ENCODE measurements around the gene PRKG1.

The PRKG1 gene

GRCh38 chr10:52048051-52048450, 973.8 kb downstream of the PRKG1 start:
- DNase-seq = no peak

GRCh38 chr10:52050429-52051047, 976.3 kb downstream of the PRKG1 start:
- no peak for DNase-seq

GRCh38 chr10:52053497-52053896, 979.2 kb downstream of the PRKG1 start:
- DNase-seq = no peak

DNA sequence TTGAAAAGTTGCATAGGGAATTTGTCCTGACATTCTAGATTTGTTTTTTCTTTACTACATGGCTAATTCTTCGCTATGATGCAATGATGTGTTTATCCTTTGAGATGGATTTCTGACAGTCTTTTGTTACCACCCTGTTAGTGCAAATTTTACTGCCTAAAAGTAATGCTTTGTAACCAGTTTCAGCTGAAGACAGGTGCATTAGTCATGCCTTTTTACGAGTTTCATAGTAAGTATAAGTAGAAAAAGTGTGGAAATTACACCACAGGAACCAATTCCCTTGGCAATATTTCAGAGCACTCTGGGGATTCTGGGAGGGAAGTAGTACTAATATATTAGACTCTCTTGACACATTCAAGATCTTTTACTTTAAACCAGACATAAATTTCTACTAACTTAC, 982.0 kb downstream of the PRKG1 start:
- DNase-seq = no peak

GRCh38 chr10:52059089-52059488, 984.8 kb downstream of the PRKG1 start:
- DNase-seq = no peak

DNA sequence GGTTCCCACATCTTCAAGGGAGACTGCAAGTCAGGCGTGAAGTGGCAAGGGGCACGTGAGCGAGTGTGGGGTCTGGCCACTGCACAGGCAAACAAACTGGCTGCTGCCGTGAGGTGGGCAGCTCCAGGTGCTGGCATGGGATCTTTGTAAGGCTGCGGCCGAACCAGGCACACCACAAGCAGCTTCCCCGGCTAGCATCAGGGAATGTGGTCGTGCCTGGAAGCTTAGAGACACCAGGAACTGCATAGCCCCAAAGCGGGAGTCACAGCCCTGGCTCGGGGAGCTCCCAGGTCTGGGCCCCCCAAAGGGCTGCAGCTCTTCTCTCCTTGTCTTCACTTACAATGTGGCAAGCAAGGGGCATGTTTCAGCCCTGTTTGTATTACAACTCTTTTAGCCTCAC, 988.9 kb downstream of the PRKG1 start:
- DNase-seq = no peak

DNA sequence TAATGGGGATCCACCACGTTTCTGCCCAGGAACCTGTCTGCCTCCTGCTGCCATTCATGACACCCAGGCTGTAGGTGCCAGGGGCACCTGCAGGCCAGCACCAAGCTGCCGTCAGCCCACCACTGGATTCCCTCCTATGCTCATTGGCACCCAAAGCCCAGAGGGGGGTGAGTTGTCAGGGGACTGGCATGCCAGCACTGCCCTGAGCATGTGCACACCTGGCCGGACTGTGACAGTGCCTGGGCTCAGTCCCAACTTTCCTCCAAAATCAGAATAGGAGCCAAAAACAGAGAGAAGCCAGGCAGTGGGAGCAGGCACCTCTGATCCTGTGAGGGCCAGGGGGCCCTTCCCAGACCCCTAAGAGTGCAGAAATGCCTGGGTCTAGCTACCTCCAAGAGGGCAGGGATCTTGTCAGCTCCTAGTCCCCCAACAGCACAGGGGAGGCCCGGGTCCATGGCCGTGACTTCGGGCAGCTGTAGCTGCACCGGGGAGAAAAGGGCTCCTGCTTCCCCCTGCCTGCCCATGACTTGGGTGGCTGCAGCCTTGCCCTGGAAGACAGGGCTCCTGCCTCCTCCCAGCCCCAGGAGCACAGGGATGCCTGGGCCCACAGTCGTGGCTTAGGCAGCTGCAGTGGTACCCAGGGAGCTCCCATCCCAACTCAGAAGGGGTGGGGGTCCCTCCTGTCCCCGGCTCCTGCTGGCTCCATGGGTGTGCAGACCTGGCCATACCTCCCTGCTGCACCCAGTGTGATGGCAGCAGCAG, 990.0 kb downstream of the PRKG1 start:
- DNase-seq = no peak

DNA sequence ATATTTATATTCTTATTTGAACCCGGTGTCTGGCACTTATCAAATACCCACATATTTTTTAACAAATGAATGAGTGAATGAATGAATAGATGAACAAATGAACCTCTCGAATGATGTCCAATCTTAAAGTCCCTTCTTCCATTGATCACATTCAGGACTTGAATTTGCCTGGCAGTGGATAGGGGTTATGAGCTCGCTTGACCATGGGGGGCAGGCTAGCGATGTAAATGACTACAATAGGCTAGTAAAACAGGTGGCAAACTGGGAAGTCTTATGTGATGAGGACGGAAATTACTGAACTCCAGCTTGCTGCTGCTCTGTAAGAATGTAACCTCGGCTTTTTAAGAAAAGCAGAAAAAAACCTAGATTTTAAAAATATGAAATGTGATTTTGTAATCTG, 992.1 kb downstream of the PRKG1 start:
- DNase-seq = no peak

- no peak for DNase-seq
These were observed 994.2 kb downstream of the PRKG1 start for GRCh38 chr10:52068485-52068884.

- DNase-seq = no peak
These were observed 997.5 kb downstream of the PRKG1 start for GRCh38 chr10:52071814-52072213.

DNA sequence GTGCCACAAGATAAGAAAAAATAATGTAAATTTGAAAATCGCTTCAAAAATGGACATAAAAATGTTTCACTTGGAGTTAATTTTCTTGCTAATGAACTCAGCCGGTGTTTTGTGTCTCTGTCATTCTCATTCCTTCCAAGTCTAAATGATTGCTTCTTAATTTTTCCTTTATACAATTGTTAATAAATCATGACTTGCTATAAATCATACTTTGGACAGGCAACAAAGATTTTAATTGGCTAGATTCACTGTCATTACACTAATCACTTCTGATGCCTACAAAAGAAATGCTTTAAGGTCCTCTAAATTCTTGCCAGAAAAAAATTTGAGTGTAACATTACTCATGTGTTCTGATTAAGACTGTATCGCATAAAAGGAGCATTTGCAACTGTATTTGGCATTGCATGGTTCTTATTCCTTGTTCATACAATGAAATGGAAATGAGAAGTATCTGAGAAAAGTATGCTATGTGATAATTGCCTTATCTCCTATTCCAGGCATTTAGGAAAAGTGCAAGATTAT, 1000.3 kb downstream of the PRKG1 start:
- DNase-seq = no peak

- DNase-seq = no peak
These were observed 1003.5 kb downstream of the PRKG1 start for GRCh38 chr10:52077814-52078213.

- no peak for DNase-seq
These were observed 1004.2 kb downstream of the PRKG1 start for GRCh38 chr10:52078397-52078937.

- no peak for DNase-seq
These were observed 1008.0 kb downstream of the PRKG1 start for GRCh38 chr10:52082307-52082706.

- DNase-seq = no peak
These were observed 1009.1 kb downstream of the PRKG1 start for GRCh38 chr10:52083422-52083821.

DNA sequence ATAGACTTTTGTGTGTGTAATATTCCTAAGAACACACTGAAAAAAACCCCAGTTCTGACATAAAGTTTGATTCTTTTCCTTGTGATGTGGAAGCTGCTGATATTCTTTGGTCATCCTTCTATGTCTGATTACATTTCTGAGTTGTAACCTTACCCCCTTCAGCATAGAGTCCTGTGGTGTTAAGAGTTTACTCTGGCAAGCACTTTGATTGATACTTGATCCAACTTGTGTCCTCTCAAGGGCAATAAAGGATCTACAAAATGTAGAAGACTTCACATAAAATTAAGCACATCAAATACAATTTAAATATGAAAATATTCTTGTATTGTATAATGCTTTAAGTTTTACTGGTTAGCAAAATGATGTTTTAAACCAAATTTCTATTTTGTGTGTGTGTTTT, 1018.1 kb downstream of the PRKG1 start:
- no peak for DNase-seq

- no peak for DNase-seq
These were observed 1023.8 kb downstream of the PRKG1 start for GRCh38 chr10:52098130-52098529.

DNA sequence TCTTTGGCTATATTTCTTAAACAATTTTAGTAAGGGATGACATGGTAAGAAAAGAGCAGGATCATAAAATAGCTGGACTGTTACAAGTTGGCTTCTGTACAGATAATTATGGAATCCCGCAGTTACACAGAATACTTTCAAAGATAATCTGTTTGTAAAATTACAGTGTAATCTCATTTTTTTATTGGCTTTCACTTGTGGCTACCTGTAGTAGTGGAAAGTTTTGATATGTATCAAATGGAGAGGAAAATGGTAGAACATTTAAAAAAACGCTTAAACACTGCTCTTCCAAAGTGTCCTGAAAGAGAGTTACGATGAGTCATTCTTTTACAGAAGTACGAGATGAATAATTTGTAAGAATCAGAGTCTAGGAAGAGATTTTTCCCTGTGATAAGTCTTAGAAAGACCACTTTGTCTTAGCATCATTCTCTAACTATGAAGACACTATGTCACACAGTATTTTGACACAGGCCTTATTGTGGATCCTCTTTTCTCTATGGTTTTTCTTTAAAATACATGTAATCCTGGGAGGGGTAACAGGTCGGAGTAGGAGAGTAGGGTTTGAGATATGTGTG, 1024.8 kb downstream of the PRKG1 start:
- DNase-seq = no peak

- DNase-seq = no peak
These were observed 1025.8 kb downstream of the PRKG1 start for GRCh38 chr10:52100011-52100547.

DNA sequence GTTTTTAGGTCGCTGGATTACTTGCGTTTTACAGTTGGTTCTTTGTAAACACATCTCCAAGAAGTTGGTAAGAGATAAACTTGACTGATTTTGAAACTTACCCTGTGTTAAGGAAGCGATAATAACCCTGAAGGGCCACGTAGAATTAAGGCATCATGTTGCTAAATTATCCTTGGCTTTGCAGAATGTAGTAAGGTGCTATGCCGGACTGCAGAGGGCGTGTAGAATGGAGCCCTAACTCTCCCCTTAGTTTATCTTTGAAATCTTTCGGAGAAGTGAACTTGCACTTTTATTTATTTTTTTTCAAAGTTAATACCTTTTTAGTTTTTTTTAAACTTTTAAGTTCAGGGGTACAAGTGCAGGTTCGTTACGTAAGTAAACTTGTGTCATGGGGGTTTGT, 1031.0 kb downstream of the PRKG1 start:
- no peak for DNase-seq

GRCh38 chr10:52106011-52106410, 1031.7 kb downstream of the PRKG1 start:
- DNase-seq = no peak

DNA sequence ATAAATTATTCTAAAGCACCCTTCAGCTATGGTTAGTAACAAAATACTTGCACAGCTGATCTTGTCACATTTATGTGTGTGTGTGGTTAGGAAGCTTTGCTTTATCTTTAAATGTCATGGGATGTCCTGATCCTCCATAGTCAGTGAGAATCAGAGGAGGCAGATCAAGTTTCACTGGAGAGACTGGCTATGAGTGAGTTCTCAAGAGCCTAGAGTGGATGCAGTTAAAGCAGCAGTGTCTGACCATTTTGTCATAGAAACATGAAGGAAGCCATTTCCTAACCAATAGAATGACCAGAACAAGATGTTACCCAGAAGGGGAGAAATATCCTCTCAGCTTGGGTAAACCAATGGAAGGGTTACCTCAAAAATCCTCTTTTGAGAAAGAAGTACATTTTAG, 1032.6 kb downstream of the PRKG1 start:
- DNase-seq = no peak

- no peak for DNase-seq
These were observed 1033.9 kb downstream of the PRKG1 start for GRCh38 chr10:52108236-52108635.

- DNase-seq = no peak
These were observed 1036.3 kb downstream of the PRKG1 start for GRCh38 chr10:52110576-52110975.
